ENCODE measurements around the gene PSD. TPM values are rescaled to one million over a fixed set of nuclear protein-coding genes. Genes with fewer than 3 reads are reported as not detected.

Gene PSD
- polyA plus RNA-seq, 3 donors, result 0.83 to 2.7 (median 1.2) TPM

- WGBS, 3 donors, result 85 to 91% (median 90%) methylated on average over 2 of the region's 2 CpGs
These were observed 42.7 kb downstream of the PSD start for GRCh38 chr10:102375867-102376266.

DNA sequence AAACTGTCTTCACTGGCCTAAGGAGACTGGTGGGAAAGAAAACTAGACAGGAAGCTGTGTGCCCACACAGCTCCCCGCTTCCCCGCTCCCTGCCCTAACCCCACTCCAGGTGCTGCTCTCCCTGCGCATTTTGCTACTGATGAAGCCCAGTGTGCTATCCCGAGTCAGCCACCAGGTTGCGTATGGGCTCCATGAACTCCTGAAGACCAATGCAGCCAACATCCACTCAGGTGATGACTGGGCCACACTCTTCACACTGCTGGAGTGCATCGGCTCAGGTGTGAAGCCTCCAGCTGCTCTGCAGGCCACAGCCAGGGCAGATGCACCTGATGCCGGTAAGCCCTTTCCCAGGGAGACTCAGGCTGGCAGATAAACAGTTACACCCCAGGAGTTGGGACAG, 43.3 kb downstream of the PSD start:
- H3K27ac ChIP-seq (ENCODE audit: low read depth, low read length), result no peak overlapping the region
- 74 to 93% (median 92%) methylated on average over 7 of the region's 7 CpGs for WGBS, 3 donors

More at GRCh38 chr10:102375867-102376266, 42.7 kb downstream of the PSD start:
- H3K27ac ChIP-seq (ENCODE audit: low read depth, low read length), result no peak overlapping the region

DNA sequence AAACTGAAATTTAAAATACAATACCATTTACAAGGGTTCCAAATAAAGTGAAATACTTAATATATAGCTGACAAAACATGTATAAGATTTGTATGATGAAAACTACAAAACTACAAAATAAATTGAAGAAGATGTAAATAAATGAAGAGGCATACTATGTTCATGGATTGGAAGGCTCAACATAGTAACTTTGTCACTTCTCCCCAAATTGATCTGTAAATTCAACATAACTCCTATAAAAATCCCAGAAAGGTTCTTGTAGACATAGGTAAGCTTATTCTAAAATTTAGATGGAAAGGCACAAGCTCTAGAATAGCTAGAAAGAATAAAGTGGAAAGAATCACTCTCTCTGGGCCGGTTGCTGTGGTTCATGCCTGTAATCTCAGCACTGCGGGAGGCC, 47.3 kb downstream of the PSD start:
- WGBS, 3 donors, result 98 to 100% (median 99%) methylated on average over 2 of the region's 2 CpGs
- H3K27ac ChIP-seq (ENCODE audit: low read depth, low read length), result no peak overlapping the region

GRCh38 chr10:102368077-102368476, 50.5 kb downstream of the PSD start:
- no peak overlapping the region for H3K27ac ChIP-seq (ENCODE audit: low read depth, low read length)
- 57 to 90% (median 85%) methylated on average over 3 of the region's 3 CpGs for WGBS, 3 donors

DNA sequence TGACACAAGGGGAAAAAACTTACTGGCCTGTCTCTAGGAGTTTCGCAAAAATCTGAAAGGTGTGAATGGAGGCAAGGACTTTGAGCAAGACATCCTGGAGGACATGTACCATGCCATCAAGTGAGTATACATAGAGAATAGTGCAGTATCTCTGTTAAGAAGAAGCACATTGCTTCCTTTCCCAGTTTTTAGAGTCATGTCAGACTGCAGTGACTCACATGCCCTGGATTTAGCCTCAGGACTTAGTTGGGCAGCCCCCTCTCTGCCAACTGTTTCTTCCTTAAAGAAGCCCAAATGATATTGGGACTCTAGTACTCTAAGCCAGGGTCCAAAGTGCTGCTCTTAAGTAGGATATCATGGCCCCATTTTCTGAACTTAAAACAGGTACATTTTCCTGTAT, 51.1 kb downstream of the PSD start:
- no peak overlapping the region for H3K27ac ChIP-seq (ENCODE audit: low read depth, low read length)
- 100% methylated on average over 1 of the region's 1 CpG for WGBS, 3 donors

- 90 to 95% (median 94%) methylated on average over 4 of the region's 4 CpGs for WGBS, 3 donors
- no peak overlapping the region for H3K27ac ChIP-seq (ENCODE audit: low read depth, low read length)
These were observed 59.7 kb downstream of the PSD start for GRCh38 chr10:102358712-102359382.

- no peak overlapping the region for H3K27ac ChIP-seq (ENCODE audit: low read depth, low read length)
- 78 to 84% (median 82%) methylated on average over 3 of the region's 3 CpGs for WGBS, 3 donors
These were observed 64.1 kb downstream of the PSD start for GRCh38 chr10:102354451-102354850.

Other genes with a start within 250 kb of the PSD start
- 10 to 100 TPM in 1 of 3 donors, 1 to 10 TPM in 2; 1.0 to 12.2 (median 1.5) TPM for gene ELOVL3, start 192.5 kb downstream of the PSD start, polyA plus RNA-seq
- under 1 TPM in 1 of 3 donors, not detected in 2; 0.36 TPM for gene PITX3, start 177.3 kb downstream of the PSD start, polyA plus RNA-seq
- gene GBF1, start 173.3 kb downstream of the PSD start, polyA plus RNA-seq, result 10 to 100 TPM in 2 of 3 donors, 1 to 10 TPM in 1; 9.5 to 14.6 (median 12.3) TPM
- gene NFKB2, start 23.1 kb downstream of the PSD start, polyA plus RNA-seq, result 10 to 100 TPM; 16.1 to 64.8 (median 18.8) TPM
- gene FBXL15, start 2.1 kb upstream of the PSD start, polyA plus RNA-seq, result 10 to 100 TPM in 2 of 3 donors, 1 to 10 TPM in 1; 8.9 to 19.5 (median 18.3) TPM
- 10 to 100 TPM; 37.6 to 61.4 (median 59.0) TPM for gene CUEDC2, start 13.8 kb upstream of the PSD start, polyA plus RNA-seq
- gene C10orf95, start 32.8 kb upstream of the PSD start, polyA plus RNA-seq, result under 1 TPM in 2 of 3 donors, not detected in 1; 0.06 to 0.44 TPM
- gene ACTR1A, start 83.9 kb upstream of the PSD start, polyA plus RNA-seq, result 10 to 100 TPM; 28.7 to 69.2 (median 61.5) TPM
- gene SUFU, start 85.2 kb upstream of the PSD start, polyA plus RNA-seq, result 1 to 10 TPM; 2.7 to 5.3 (median 3.6) TPM
- 100 to 1,000 TPM in 2 of 3 donors, 10 to 100 TPM in 1; 76.1 to 174 (median 115) TPM for gene TRIM8, start 225.7 kb upstream of the PSD start, polyA plus RNA-seq

Data from adipose tissue (tissue), 3 donors.